ENCODE measurements around the gene SCARB2.
A peak's percentile ranks its signal among the peaks of the same experiment; 100 is the strongest.
"Not testable (repeated sequence)": the region's sequence is repeated elsewhere in the genome, so short reads cannot be mapped to it uniquely, and the experiment has no call there.

The SCARB2 gene

DNA sequence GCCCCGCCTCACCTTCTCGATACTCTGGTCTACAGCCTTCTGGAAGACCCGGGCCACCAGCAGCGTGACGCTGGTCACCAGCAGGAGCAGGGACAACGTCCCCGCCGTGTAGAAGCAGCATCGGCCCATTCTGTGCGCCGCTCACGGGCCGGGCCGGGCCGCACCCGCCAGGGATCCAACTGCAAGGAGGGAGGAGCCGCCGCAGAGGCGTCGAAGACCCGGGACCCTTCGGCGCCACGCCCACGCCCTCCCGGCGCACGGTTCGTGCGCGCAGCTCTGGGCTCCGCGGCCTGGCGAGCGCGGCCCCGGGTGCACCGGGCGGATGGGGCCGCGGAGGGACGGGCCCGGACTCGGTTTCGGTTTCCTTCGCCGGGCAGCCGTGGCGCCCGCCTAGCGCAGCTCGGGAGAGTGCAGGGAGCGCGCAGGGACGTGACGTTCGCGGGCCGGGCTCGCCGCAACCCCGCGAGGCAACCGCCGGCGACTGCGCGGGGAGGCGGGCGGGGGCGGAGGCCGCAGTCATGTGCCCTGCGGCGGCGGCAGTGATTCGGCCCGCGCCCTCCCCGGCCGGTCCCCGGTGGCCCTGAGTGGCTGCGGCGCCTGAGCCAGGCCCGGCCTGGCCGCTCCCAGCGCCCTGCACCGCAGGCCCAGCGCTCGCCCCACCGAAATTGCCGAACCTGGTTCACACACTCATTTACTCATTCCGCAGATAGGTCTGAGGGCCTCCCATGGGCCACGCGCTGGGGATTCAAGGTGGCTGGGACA is at the start of gene SCARB2:
Gene SCARB2 (minus strand): TSS at position 410 of the 762 bp plus-strand sequence. CDS start 281 bp downstream, at position 129.
- DNase-seq (ENCODE audit: low read depth in 2 of 2) = peak; percentile 40 to 42

DNA sequence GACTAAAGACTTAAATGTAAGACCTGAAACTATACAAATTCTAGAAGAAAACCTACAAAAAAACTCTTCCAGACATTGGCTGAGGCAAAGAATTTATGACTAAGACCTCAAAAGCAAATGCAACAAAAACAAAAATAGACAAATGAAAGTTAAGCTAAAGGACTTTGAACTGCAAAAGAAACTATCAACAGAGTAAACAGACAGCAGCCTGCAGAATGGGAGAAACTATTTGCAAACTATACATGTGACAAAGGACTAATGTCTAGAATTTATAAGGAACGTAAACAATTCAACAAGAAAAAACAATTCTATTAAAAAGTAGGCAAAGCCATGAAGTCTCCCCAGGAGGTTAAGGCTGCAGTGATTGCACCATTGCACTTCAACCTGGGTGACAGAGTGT is 46.9 kb upstream of the SCARB2 start:
- no peak for DNase-seq (ENCODE audit: low read depth in 2 of 2)

- DNase-seq (ENCODE audit: low read depth in 2 of 2) = no peak
Observed at GRCh38 chr4:76257824-76258223, 44.2 kb upstream of the SCARB2 start.

- no peak for DNase-seq (ENCODE audit: low read depth in 2 of 2)
Observed at GRCh38 chr4:76256968-76257367, 43.3 kb upstream of the SCARB2 start.

DNA sequence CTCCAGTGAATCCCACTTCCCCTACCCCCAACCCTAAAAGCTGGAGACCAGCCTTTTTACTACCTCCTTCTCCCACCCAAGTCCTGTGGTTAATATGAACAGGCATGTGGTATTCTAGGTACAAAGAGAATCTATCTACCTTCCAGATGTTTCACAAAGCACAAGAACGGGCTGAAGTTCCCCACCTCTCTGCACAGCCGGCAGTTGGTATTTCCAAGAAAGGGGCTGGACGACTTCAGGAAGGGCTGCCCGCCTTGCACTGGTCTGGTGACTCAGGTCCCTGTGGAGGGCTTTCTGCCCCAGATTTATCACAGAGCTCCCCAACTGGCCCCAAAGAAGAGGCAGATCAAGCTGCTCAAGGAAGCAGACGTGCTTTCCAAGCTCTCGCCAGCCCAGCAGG is 42.4 kb upstream of the SCARB2 start:
- no peak for DNase-seq (ENCODE audit: low read depth in 2 of 2)

GRCh38 chr4:76253511-76253910 is 39.9 kb upstream of the SCARB2 start:
- no peak for DNase-seq (ENCODE audit: low read depth in 2 of 2)

- no peak for DNase-seq (ENCODE audit: low read depth in 2 of 2)
Observed at GRCh38 chr4:76252271-76252653, 38.6 kb upstream of the SCARB2 start.

GRCh38 chr4:76251441-76252270 is 38.0 kb upstream of the SCARB2 start, which contains the start of gene FAM47E:
Gene FAM47E, plus strand, starts transcription at chr4:76251721. Its CDS starts 26 bp downstream, at chr4:76251747.
- DNase-seq (ENCODE audit: low read depth in 2 of 2) = no peak

GRCh38 chr4:76250962-76251361 is 37.3 kb upstream of the SCARB2 start:
- no peak for DNase-seq (ENCODE audit: low read depth in 2 of 2)

GRCh38 chr4:76246852-76247251 is 33.2 kb upstream of the SCARB2 start:
- no peak for DNase-seq (ENCODE audit: low read depth in 2 of 2)

GRCh38 chr4:76246025-76246424 is 32.4 kb upstream of the SCARB2 start:
- no peak for DNase-seq (ENCODE audit: low read depth in 2 of 2)

DNA sequence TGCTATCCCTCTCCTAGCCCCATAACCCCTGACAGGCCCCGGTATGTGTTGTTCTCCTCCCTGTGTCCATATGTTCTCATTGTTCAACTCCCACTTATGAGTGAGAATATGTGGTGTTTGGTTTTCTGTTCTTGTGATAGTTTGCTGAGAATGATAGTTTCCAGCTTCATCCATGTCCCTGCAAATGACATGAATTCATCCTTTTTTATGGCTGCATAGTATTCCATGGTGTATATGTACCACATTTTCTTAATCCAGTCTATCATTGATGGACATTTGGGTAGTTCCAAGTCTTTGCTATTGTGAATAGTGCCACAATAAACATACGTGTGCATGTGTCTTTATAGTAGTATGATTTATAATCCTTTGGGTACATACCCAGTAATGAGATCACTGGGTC is 30.3 kb upstream of the SCARB2 start:
- DNase-seq (ENCODE audit: low read depth in 2 of 2) = not testable (repeated sequence)

- DNase-seq (ENCODE audit: low read depth in 2 of 2) = no peak
Observed at GRCh38 chr4:76240236-76240635, 26.6 kb upstream of the SCARB2 start.

DNA sequence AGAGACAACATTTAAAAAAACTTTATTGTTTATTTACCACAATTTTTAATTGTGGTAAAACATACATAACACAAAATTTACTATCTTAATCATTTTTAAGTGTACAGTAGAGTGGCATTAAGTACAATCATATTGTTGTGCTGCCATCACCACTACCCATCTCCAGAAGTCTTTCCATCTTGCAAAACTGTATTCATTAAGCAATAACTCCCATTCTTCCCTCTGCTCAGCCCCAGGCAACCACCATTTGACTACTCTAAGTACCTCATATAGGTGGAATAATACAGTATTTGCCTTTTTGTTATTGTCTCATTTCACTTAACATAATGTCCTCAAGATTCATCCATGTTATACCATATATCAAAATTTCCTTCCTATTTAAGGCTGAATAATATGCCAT is 25.1 kb upstream of the SCARB2 start:
- DNase-seq (ENCODE audit: low read depth in 2 of 2) = no peak

- DNase-seq (ENCODE audit: low read depth in 2 of 2) = no peak
Observed at GRCh38 chr4:76238236-76238635, 24.6 kb upstream of the SCARB2 start.

- DNase-seq (ENCODE audit: low read depth in 2 of 2) = no peak
Observed at GRCh38 chr4:76235915-76236314, 22.3 kb upstream of the SCARB2 start.

- no peak for DNase-seq (ENCODE audit: low read depth in 2 of 2)
Observed at GRCh38 chr4:76235407-76235806, 21.8 kb upstream of the SCARB2 start.

- DNase-seq (ENCODE audit: low read depth in 2 of 2) = no peak
Observed at GRCh38 chr4:76234679-76235044, 21.0 kb upstream of the SCARB2 start.

DNA sequence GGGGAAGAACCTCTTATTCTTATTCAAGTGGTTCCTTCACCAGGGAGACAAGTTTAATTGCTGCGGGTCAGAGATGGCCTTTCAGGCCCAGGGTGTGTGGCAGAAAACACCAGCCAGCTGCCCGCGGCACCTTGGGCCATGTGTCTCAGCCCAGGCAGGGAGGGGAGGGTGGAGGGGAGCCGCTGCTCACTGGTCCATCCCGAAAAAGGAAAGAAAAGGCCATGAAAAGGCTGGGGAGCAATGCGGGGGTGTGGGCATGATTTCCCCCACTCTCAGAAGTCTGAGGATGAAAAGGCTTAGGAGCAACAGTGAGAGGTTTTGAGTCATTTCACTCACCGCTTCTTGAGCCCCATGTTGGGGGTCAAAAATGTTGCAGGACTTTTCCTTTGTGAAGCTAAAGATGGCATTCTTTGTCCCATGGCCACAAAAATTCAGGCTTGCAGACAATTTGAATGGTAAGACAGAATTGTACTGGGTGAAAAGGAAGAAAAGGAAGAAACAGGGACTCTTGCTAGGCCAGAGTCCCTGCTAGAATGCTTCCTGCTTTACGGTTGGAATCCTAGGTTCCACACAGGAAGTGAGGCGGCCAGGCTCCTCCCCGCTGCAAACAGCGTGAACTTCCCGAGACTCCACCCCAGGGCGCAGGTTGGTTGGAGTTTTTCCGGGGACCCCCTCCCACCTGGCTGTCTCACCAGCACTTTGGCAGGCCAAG is 20.5 kb upstream of the SCARB2 start:
- no peak for DNase-seq (ENCODE audit: low read depth in 2 of 2)

DNA sequence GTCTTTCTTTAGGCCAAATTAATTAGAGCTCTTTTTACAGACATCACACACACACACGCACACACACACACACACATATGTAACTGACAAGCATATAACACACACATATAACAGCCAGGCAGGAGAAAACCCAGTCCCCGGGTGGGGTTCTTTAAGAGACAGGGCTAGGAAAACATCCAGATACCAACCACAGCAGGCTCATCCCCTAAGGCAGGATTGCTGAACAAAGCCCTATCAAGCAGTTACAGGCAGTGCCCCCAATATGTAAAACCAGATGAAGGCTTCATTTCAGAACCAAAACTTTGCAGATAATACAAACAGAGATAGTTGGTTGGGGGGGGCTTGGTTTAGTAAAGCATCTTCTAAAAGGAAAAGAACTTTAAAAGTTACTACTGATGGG is 19.9 kb upstream of the SCARB2 start:
- DNase-seq (ENCODE audit: low read depth in 2 of 2) = no peak

GRCh38 chr4:76233083-76233482 is 19.5 kb upstream of the SCARB2 start:
- no peak for DNase-seq (ENCODE audit: low read depth in 2 of 2)

GRCh38 chr4:76232681-76233080 is 19.1 kb upstream of the SCARB2 start:
- no peak for DNase-seq (ENCODE audit: low read depth in 2 of 2)

All from stimulated activated CD8-positive, alpha-beta memory T cell treated with anti-CD3 and anti-CD28 coated beads, Interleukin-7, amount 100 ng/mL, for 1 hour (primary cell).